GM12878 (cell line): ENCODE measurements around the gene ZNF324. TPM values are rescaled to one million over a fixed set of nuclear protein-coding genes. Genes with fewer than 3 reads are reported as not detected.

Experiments
- ASH2L ChIP-seq: fragments of 300-600, 200-600 bp; sonication (generic); IDR thresholded peaks from 2 replicates; pipeline ENCODE4 v1.6.1; 2017; ENCODE audit warnings: low read depth, mild to moderate bottlenecking, borderline replicate concordance
- BMI1 ChIP-seq: fragments of 450-650 bp; IDR thresholded peaks from 2 replicates; pipeline ENCODE4 v1.6.1; 2016; ENCODE audit warnings: mild to moderate bottlenecking, moderate library complexity, borderline replicate concordance
- CEBPB ChIP-seq, 2 experiments: fragments of 150-350 bp in 1 of 2; IDR thresholded peaks; 2 replicates each; pipeline ENCODE4 v1.6.1; 2012 to 2014; ENCODE audit warnings: low read depth in 2 of 2, low read length in 2 of 2, borderline replicate concordance in 1 of 2, inconsistent platforms in 1 of 2
- CEBPZ ChIP-seq: fragments of 150-350 bp; IDR thresholded peaks from 2 replicates; pipeline ENCODE4 v1.6.1; 2016; ENCODE audit warnings: low read depth, low read length
- CUX1 ChIP-seq: IDR thresholded peaks from 2 replicates; pipeline ENCODE4 v1.6.1; 2012; ENCODE audit warnings: improper control_type of control experiment, low read depth, low read length; ENCODE audit not compliant: insufficient replicate concordance
- E2F4 ChIP-seq: IDR thresholded peaks from 2 replicates; pipeline ENCODE4 v1.6.1; 2012; ENCODE audit warnings: low read depth, low read length, improper control_type of control experiment
- GABPA ChIP-seq: IDR thresholded peaks from 2 replicates; pipeline ENCODE4 v1.6.1; 2014; ENCODE audit warnings: antibody characterized with exemption, low read depth, mild to moderate bottlenecking, inconsistent platforms
- IRF5 ChIP-seq: fragments of 450-650 bp; IDR thresholded peaks from 2 replicates; pipeline ENCODE4 v1.6.1; 2017; ENCODE audit warnings: borderline replicate concordance
- PML ChIP-seq: IDR thresholded peaks from 2 replicates; pipeline ENCODE4 v1.6.1; 2012; ENCODE audit warnings: low read length, inconsistent platforms
- SUZ12 ChIP-seq: fragments of 200-600 bp; sonication (generic); IDR thresholded peaks from one replicate; pipeline ENCODE4 v1.6.1; 2018; ENCODE audit warnings: antibody characterized with exemption, mild to moderate bottlenecking; ENCODE audit not compliant: unreplicated experiment
- TAF1 ChIP-seq: IDR thresholded peaks from 2 replicates; pipeline ENCODE4 v1.6.1; 2011; ENCODE audit warnings: mild to moderate bottlenecking, low read depth, low read length, borderline replicate concordance
- TCF7 ChIP-seq: IDR thresholded peaks from 2 replicates; pipeline ENCODE4 v1.6.1; 2014; ENCODE audit warnings: antibody characterized with exemption, borderline replicate concordance
- polyA plus RNA-seq, 11 experiments: library from polyadenylated mRNA; depleted of rRNA in 4 of 11; unstranded in 6 of 11; stranded (reverse) in 5 of 11; fragments of >200 nt; fragmentation: Nextera tagmentation in 4 of 11; fragmentation: Illumina TruSeq in 1 of 11; extraction: Ambion mirVana in 4 of 11; extraction: Trizol in 1 of 11; gene quantifications; 1 replicate in 1 of 11; 2 replicates in 10 of 11; pipeline versions ENCODE4 v1.2.1 to v1.2.3, GENCODE V29; 2011 to 2016; ENCODE audit warnings: inconsistent platforms in 2 of 11, missing spikeins in 2 of 11, low read depth in 1 of 11
- total RNA-seq, 4 experiments: library from RNA; depleted of rRNA in 3 of 4; stranded (reverse); fragments of >200 nt in 3 of 4; fragmentation: Illumina TruSeq in 1 of 4; extraction: Trizol in 1 of 4; gene quantifications; 2 replicates each; pipeline versions ENCODE4 v1.2.1 to v1.2.3, GENCODE V29; 2013 to 2021

Gene ZNF324
- total and polyA plus RNA-seq, 10 of the 15 experiments (the other 5 are each of a cell fraction or from before 2014, with no cell fraction given): 0.71 to 13.9 (median 7.0) TPM

- TF ChIP-seq CUX1: no peak
- TF ChIP-seq GABPA: no peak
- TF ChIP-seq CEBPZ: no peak
- TF ChIP-seq PML: no peak
- TF ChIP-seq SUZ12: no peak
- no peak for TF ChIP-seq E2F4
- TF ChIP-seq IRF5: no peak
- no peak for TF ChIP-seq TAF1
- TF ChIP-seq TCF7: no peak
- no peak for TF ChIP-seq CEBPB (IDR thresholded peaks at IDR 0.05; ENCODE audit: borderline replicate concordance in 1 of 2, low read depth in 2 of 2, low read length in 2 of 2)
- no peak for TF ChIP-seq ASH2L
- no peak for TF ChIP-seq BMI1
Measured at GRCh38 chr19:58434217-58434616, 32.7 kb upstream of the ZNF324 start (continued).
